GM18867 (cell line): ENCODE results near the gene TRIM25.
A peak's percentile ranks its signal among the peaks of the same experiment; 100 is the strongest.

Source experiments
- ATAC-seq: cut with Tn5 transposase; IDR thresholded peaks from one replicate; pipeline ENCODE4 v1.9.1; 2021; ENCODE audit warnings: mild to moderate bottlenecking, moderate library complexity; ENCODE audit not compliant: unreplicated experiment

The TRIM25 gene

GRCh38 chr17:56926704-56927103 lies 12.9 kb upstream of the TRIM25 start:
- ATAC-seq, result no peak

GRCh38 chr17:56926270-56926669 lies 12.4 kb upstream of the TRIM25 start:
- ATAC-seq, result no peak

- ATAC-seq, result no peak
Measured at GRCh38 chr17:56925088-56925487, 11.2 kb upstream of the TRIM25 start.

GRCh38 chr17:56919717-56920116 lies 5.9 kb upstream of the TRIM25 start:
- no peak for ATAC-seq

- no peak for ATAC-seq
Measured at GRCh38 chr17:56918916-56919315, 5.1 kb upstream of the TRIM25 start.

GRCh38 chr17:56917559-56918296 lies 3.9 kb upstream of the TRIM25 start:
- no peak for ATAC-seq

- no peak for ATAC-seq
Measured at GRCh38 chr17:56914581-56915273, 878 bp upstream of the TRIM25 start.

- peak; percentile 37 for ATAC-seq
Measured at GRCh38 chr17:56913353-56913866, 439 bp downstream of the TRIM25 start.

- ATAC-seq, result no peak
Measured at GRCh38 chr17:56913000-56913311, 893 bp downstream of the TRIM25 start.

GRCh38 chr17:56912105-56912999 lies 1.5 kb downstream of the TRIM25 start:
- no peak for ATAC-seq

GRCh38 chr17:56910509-56911235 lies 3.2 kb downstream of the TRIM25 start:
- ATAC-seq, result no peak

GRCh38 chr17:56909742-56910508 lies 3.9 kb downstream of the TRIM25 start:
- ATAC-seq, result no peak

GRCh38 chr17:56908001-56908542 lies 5.8 kb downstream of the TRIM25 start:
- peak; percentile 83 for ATAC-seq

- no peak for ATAC-seq
Measured at GRCh38 chr17:56903560-56903959, 10.3 kb downstream of the TRIM25 start.

GRCh38 chr17:56902348-56902747 lies 11.5 kb downstream of the TRIM25 start:
- ATAC-seq, result no peak

- no peak for ATAC-seq
Measured at GRCh38 chr17:56899403-56899802, 14.4 kb downstream of the TRIM25 start.

GRCh38 chr17:56898874-56899273 lies 15.0 kb downstream of the TRIM25 start:
- no peak for ATAC-seq

- ATAC-seq, result no peak
Measured at GRCh38 chr17:56897646-56898424, 16.0 kb downstream of the TRIM25 start.

GRCh38 chr17:56896968-56897359 lies 16.9 kb downstream of the TRIM25 start:
- no peak for ATAC-seq
